HepG2 (cell line): ENCODE measurements around the gene RRAS. TPM values are rescaled to one million over a fixed set of nuclear protein-coding genes. Genes with fewer than 3 reads are reported as not detected.
A peak's percentile ranks its signal among the peaks of the same experiment; 100 is the strongest.

Source experiments
- ASH2L ChIP-seq: fragments of 300-600, 200-600 bp; sonication (generic); IDR thresholded peaks from 2 replicates; pipeline ENCODE4 v1.7.0; 2017; ENCODE audit warnings: low read depth, mild to moderate bottlenecking, moderate library complexity, mixed read lengths, low read length; ENCODE audit not compliant: insufficient read length
- CEBPG ChIP-seq: IDR thresholded peaks from 2 replicates; pipeline ENCODE4 v1.6.1; 2016
- CSRNP1 ChIP-seq: sonication (generic); formaldehyde crosslinking; IDR thresholded peaks from 2 replicates; pipeline ENCODE4 v1.8.1; 2023; ENCODE audit warnings: mild to moderate bottlenecking, missing genetic modification reagents
- DMTF1 ChIP-seq: sonication (generic); formaldehyde crosslinking; IDR thresholded peaks from 2 replicates; pipeline ENCODE4 v1.4.0; 2020; ENCODE audit warnings: mild to moderate bottlenecking, missing genetic modification reagents
- KMT2B ChIP-seq: IDR thresholded peaks from 2 replicates; pipeline ENCODE4 v1.6.1; 2016; ENCODE audit warnings: missing genetic modification reagents, missing compliant biosample characterization
- NFYC ChIP-seq: IDR thresholded peaks from 2 replicates; pipeline ENCODE4 v1.6.1; 2016; ENCODE audit warnings: missing genetic modification reagents, missing compliant biosample characterization
- PHF20 ChIP-seq: sonication (generic); formaldehyde crosslinking; IDR thresholded peaks from 2 replicates; pipeline ENCODE4 v1.5.0; 2020; ENCODE audit warnings: mild to moderate bottlenecking, missing genetic modification reagents
- POLR2AphosphoS5 ChIP-seq: IDR thresholded peaks from 2 replicates; pipeline ENCODE4 v1.6.1; 2012; ENCODE audit warnings: low read depth, low read length
- POLR2G ChIP-seq: fragments of 200-400 bp; formaldehyde crosslinking; IDR thresholded peaks from 2 replicates; pipeline ENCODE4 v1.6.1; 2018; ENCODE audit warnings: mild to moderate bottlenecking, low read depth, low read length, moderate library complexity
- RERE ChIP-seq: IDR thresholded peaks from 2 replicates; pipeline ENCODE4 v1.6.1; 2016; ENCODE audit warnings: low read depth, missing genetic modification reagents, missing compliant biosample characterization
- RFX1 ChIP-seq: fragments of 450-650 bp; IDR thresholded peaks from 2 replicates; pipeline ENCODE4 v1.6.1; 2017
- SMAD3 ChIP-seq: sonication (generic); formaldehyde crosslinking; IDR thresholded peaks from 2 replicates; pipeline ENCODE4 v1.4.0; 2020; ENCODE audit warnings: missing genetic modification reagents
- TBX2 ChIP-seq: sonication (generic); formaldehyde crosslinking; IDR thresholded peaks from 2 replicates; pipeline ENCODE4 v1.5.0; 2020; ENCODE audit warnings: missing genetic modification reagents, mild to moderate bottlenecking, borderline replicate concordance
- ZNF18 ChIP-seq: sonication (generic); formaldehyde crosslinking; IDR thresholded peaks from 2 replicates; pipeline ENCODE4 v1.8.0; 2022; ENCODE audit warnings: mild to moderate bottlenecking, missing genetic modification reagents; ENCODE audit not compliant: insufficient replicate concordance
- ZNF782 ChIP-seq: sonication (generic); formaldehyde crosslinking; IDR thresholded peaks from 2 replicates; pipeline ENCODE4 v1.4.0; 2020; ENCODE audit warnings: missing genetic modification reagents, mild to moderate bottlenecking, borderline replicate concordance
- polyA plus RNA-seq, 8 experiments: library from polyadenylated mRNA; depleted of rRNA in 3 of 8; stranded (reverse) in 7 of 8; unstranded in 1 of 8; fragments of >200 nt; fragmentation: Illumina TruSeq in 4 of 8; extraction: Trizol in 4 of 8; gene quantifications; 2 replicates each; pipeline versions ENCODE4 v1.2.1 to v1.2.3, GENCODE V29; 2011 to 2016; ENCODE audit warnings: low read depth in 4 of 8, missing spikeins in 1 of 8, mixed read lengths in 1 of 8; ENCODE audit not compliant: insufficient read depth in 1 of 8
- total RNA-seq, 5 experiments: library from RNA; depleted of rRNA; stranded (reverse); fragments of >200 nt; fragmentation: Illumina TruSeq; extraction: Trizol; gene quantifications; 2 replicates each; pipeline ENCODE4 v1.2.3, GENCODE V29; 2016; ENCODE audit warnings: low read depth in 1 of 5

RRAS gene
- total and polyA plus RNA-seq, 2 of the 13 experiments (the other 11 are each of a cell fraction or from before 2014, with no cell fraction given): 1.5 to 12.0 TPM

GRCh38 chr19:49664171-49665035, 24.5 kb upstream of the RRAS start (continued):
- TF ChIP-seq ZNF782 (CRISPR knock-in tag) (no peak), NFYC (CRISPR knock-in tag) (peak; percentile 22; the same call in 1 of the 2 replicates), KMT2B (CRISPR knock-in tag) (peak; percentile 45; the same call in 1 of the 2 replicates), ZNF18 (peak; percentile 28), POLR2AphosphoS5 (peak; percentile 75), SMAD3 (0 out of 2 replicates have a peak, but pooled peaks have one; percentile 40), POLR2G (peak; percentile 79), DMTF1 (no peak), ASH2L (peak; percentile 16), RFX1 (no peak), PHF20 (CRISPR knock-in tag) (peak; percentile 32; the same call in 1 of the 2 replicates), CEBPG (CRISPR knock-in tag) (0 out of 2 replicates have a peak, but pooled peaks have one; percentile 14), RERE (CRISPR knock-in tag) (no peak), CSRNP1 (no peak), TBX2 (CRISPR knock-in tag) (0 out of 2 replicates have a peak, but pooled peaks have one; percentile 31)
